A673 (cell line): Measurements from ENCODE around the gene HOXA13. TPM values are rescaled to one million over a fixed set of nuclear protein-coding genes. Genes with fewer than 3 reads are reported as not detected.
A peak's percentile ranks its signal among the peaks of the same experiment; 100 is the strongest.

Source experiments
- BruUV-seq: library from RNA; stranded (reverse); fragments of 400-500 nt; replicated peaks from 2 replicates; lab custom pipeline; 2021; lab: Mats Ljungman, UMichigan
- CTCF ChIA-PET: fragments of 300-600 bp; sonication (Branson Sonifier 250); formaldehyde crosslinking; loops from one replicate; lab custom pipeline; 2022; ENCODE audit warnings: antibody characterized with exemption; lab: Charles Lee
- POLR2A ChIA-PET: fragments of 300-600 bp; sonication (Branson Sonifier 250); formaldehyde crosslinking; loops from one replicate; lab custom pipeline; 2022; ENCODE audit warnings: antibody characterized with exemption; ENCODE audit not compliant: low non-redundant PET; lab: Charles Lee
- DNase-seq: peaks from one replicate; pipeline ENCODE4 v3.0.0-alpha.2; 2015; ENCODE audit warnings: low spot score
- H3K27ac ChIP-seq: fragments of 200-600 bp; sonication (generic); 2 replicates; pipeline ENCODE4 v1.5.1; 2016; ENCODE audit warnings: mixed run types, low read depth, mild to moderate bottlenecking, mixed read lengths, antibody characterized with exemption, low read length; ENCODE audit not compliant: poor library complexity, severe bottlenecking
- H3K27me3 ChIP-seq: fragments of 200-600 bp; sonication (generic); replicated peaks from 2 replicates; pipeline ENCODE4 v1.6.1; 2017; ENCODE audit warnings: mixed run types, low read depth, mild to moderate bottlenecking, mixed read lengths, antibody characterized with exemption, low read length; ENCODE audit not compliant: insufficient read depth, poor library complexity
- H3K36me3 ChIP-seq: fragments of 200-600 bp; sonication (generic); 2 replicates; pipeline ENCODE4 v1.6.1; 2016; ENCODE audit warnings: mixed run types, mild to moderate bottlenecking, mixed read lengths, antibody characterized with exemption, low read length; ENCODE audit not compliant: insufficient read depth, poor library complexity, severe bottlenecking
- H3K4me1 ChIP-seq: fragments of 200-600 bp; sonication (generic); 2 replicates; pipeline ENCODE4 v1.6.1; 2017; ENCODE audit warnings: mixed run types, mild to moderate bottlenecking, mixed read lengths, antibody characterized with exemption, low read length; ENCODE audit not compliant: insufficient read depth, poor library complexity, severe bottlenecking
- H3K4me3 ChIP-seq: fragments of 200-600 bp; sonication (generic); 2 replicates; pipeline ENCODE4 v1.5.1; 2016; ENCODE audit warnings: low read depth, mixed run types, mild to moderate bottlenecking, mixed read lengths, low read length; ENCODE audit not compliant: poor library complexity, severe bottlenecking
- H3K9me3 ChIP-seq: fragments of 200-600 bp; sonication (generic); 2 replicates; pipeline ENCODE4 v1.6.1; 2016; ENCODE audit warnings: mixed run types, low read depth, mild to moderate bottlenecking, mixed read lengths, antibody characterized with exemption, low read length; ENCODE audit not compliant: poor library complexity, severe bottlenecking
- CTCF ChIP-seq: fragments of 300-800, 200-600 bp; sonication (generic); conservative IDR thresholded peaks from 2 replicates; pipeline ENCODE4 v1.5.1; 2017; ENCODE audit warnings: low read depth, mild to moderate bottlenecking, antibody characterized with exemption, low read length, moderate library complexity, mixed read lengths
- EZH2 ChIP-seq: fragments of 200-600 bp; sonication (generic); IDR thresholded peaks from 2 replicates; pipeline ENCODE4 v1.6.1; 2017; ENCODE audit warnings: borderline replicate concordance, low read depth, mild to moderate bottlenecking, mixed read lengths, antibody characterized with exemption, low read length; ENCODE audit not compliant: poor library complexity, severe bottlenecking
- intact Hi-C: fragments of 100-400 bp; cut with micrococcal nuclease; formaldehyde crosslinking; loops from one replicate; pipeline ENCODE4 v1.10.0; 2022; ENCODE audit not compliant: unreplicated experiment
- total RNA-seq: library from RNA; stranded (reverse); gene quantifications from 2 replicates; pipeline ENCODE4 v1.2.3, GENCODE V29; 2021

The HOXA13 gene
- total RNA-seq, 1 experiment from 2014 or later: not detected

- Histone ChIP-seq H3K36me3 (no peaks in the 10 kb centered on the region), H3K27me3 (peaks cover 100% of the 10 kb centered on the region), H3K4me1 (no peaks in the 10 kb centered on the region), H3K9me3 (no peaks in the 10 kb centered on the region), H3K4me3 (no peak overlapping the region), H3K27ac (no peak overlapping the region)
- ChIA-PET POLR2A (no interaction called here), CTCF (no interaction called here)
- DNase-seq: no peak
- BruUV-seq: no TSS peak
- TF ChIP-seq EZH2: peak; percentile 88
- no peak for TF ChIP-seq CTCF
- intact Hi-C loops: no loop called here
Observed at GRCh38 chr7:27240015-27240731, 40.3 kb upstream of the HOXA13 start.

- intact Hi-C loops: no loop called here
- H3K27ac ChIP-seq: no peak overlapping the region
- no peak for DNase-seq
- no peaks in the 10 kb centered on the region for H3K4me1 ChIP-seq
- H3K27me3 ChIP-seq: peaks cover 99% of the 10 kb centered on the region
- BruUV-seq: no TSS peak
- no peak overlapping the region for H3K4me3 ChIP-seq
- TF ChIP-seq EZH2 (no peak), CTCF (no peak)
- no peaks in the 10 kb centered on the region for H3K9me3 ChIP-seq
- CTCF ChIA-PET: no interaction called here
- no peaks in the 10 kb centered on the region for H3K36me3 ChIP-seq
- POLR2A ChIA-PET: no interaction called here
Observed at GRCh38 chr7:27239387-27240014, 39.6 kb upstream of the HOXA13 start.

- BruUV-seq: no TSS peak
- CTCF ChIA-PET: no interaction called here
- H3K36me3 ChIP-seq: no peaks in the 10 kb centered on the region
- no peak overlapping the region for H3K4me3 ChIP-seq
- POLR2A ChIA-PET: no interaction called here
- no peaks in the 10 kb centered on the region for H3K4me1 ChIP-seq
- no peak for DNase-seq
- TF ChIP-seq EZH2 (no peak), CTCF (no peak)
- peaks cover 99% of the 10 kb centered on the region for H3K27me3 ChIP-seq
- intact Hi-C loops: no loop called here
- H3K9me3 ChIP-seq: no peaks in the 10 kb centered on the region
- H3K27ac ChIP-seq: no peak overlapping the region
Observed at GRCh38 chr7:27238979-27239386, 39.1 kb upstream of the HOXA13 start.
